Measurements from ENCODE around the gene NFATC3.

NFATC3 gene

GRCh38 chr16:68247400-68247799 is 162.2 kb downstream of the NFATC3 start:
- no peak overlapping the region for H3K9ac ChIP-seq (ENCODE audit: low read length)
- H3K9me3 ChIP-seq (ENCODE audit: control insufficient read depth, low read depth, low read length): no peaks in the 10 kb centered on the region
- H3K27ac ChIP-seq (ENCODE audit: low read length): no peak overlapping the region
- peaks cover 18% of the 10 kb centered on the region for H3K27me3 ChIP-seq (ENCODE audit: control insufficient read depth, insufficient read depth, low read length)
- H3K36me3 ChIP-seq (ENCODE audit: control insufficient read depth, low read depth, low read length): no peaks in the 10 kb centered on the region
- H3K4me1 ChIP-seq (ENCODE audit: control insufficient read depth, low read depth, low read length): no peaks in the 10 kb centered on the region
- H3K4me3 ChIP-seq (ENCODE audit: low read length): no peak overlapping the region

DNA sequence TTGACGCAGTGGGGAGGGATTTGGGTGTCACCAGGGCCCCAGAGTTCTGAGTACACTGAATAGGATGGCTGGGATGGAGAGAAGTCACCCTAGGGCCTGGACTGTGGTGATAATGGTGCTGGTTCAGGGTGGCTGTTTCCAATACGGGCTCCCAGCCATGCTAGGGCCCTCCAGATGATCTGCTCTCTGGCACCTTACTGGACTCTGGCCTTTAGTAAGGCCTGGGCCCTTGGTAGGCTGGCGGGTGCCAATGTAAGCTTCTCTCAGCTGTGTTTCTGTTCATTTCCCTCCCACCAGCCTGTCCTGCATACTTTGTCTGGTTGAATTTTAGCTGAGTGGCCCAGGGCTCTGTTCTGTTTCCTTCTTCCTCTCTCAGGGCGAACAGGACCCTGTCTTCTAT is 162.8 kb downstream of the NFATC3 start:
- H3K36me3 ChIP-seq (ENCODE audit: control insufficient read depth, low read depth, low read length): no peaks in the 10 kb centered on the region
- no peak overlapping the region for H3K27ac ChIP-seq (ENCODE audit: low read length)
- H3K9me3 ChIP-seq (ENCODE audit: control insufficient read depth, low read depth, low read length): no peaks in the 10 kb centered on the region
- H3K9ac ChIP-seq (ENCODE audit: low read length): no peak overlapping the region
- H3K4me3 ChIP-seq (ENCODE audit: low read length): no peak overlapping the region
- no peaks in the 10 kb centered on the region for H3K4me1 ChIP-seq (ENCODE audit: control insufficient read depth, low read depth, low read length)
- peaks cover 18% of the 10 kb centered on the region for H3K27me3 ChIP-seq (ENCODE audit: control insufficient read depth, insufficient read depth, low read length)

DNA sequence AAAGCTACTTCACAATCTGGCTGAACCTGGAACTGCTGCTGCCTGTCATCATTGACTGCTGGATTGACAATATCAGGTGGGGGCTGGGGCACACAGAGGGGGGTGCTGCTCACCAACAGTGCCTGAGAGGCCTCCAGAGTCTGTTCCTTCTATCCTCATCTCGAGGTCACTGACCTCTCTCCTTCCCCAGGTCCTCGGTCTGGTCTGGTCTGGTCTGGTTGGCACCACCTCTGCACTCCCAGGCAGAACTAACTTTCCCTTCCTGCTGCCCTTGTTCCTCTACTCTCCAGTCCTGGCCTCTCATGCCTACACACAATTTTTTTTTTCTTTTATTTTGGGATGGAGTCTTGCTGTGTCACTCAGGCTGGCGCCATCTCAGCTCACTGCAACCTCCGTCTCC is 164.2 kb downstream of the NFATC3 start:
- no peaks in the 10 kb centered on the region for H3K36me3 ChIP-seq (ENCODE audit: control insufficient read depth, low read depth, low read length)
- peaks cover 13% of the 10 kb centered on the region for H3K27me3 ChIP-seq (ENCODE audit: control insufficient read depth, insufficient read depth, low read length)
- H3K9ac ChIP-seq (ENCODE audit: low read length): no peak overlapping the region
- no peaks in the 10 kb centered on the region for H3K4me1 ChIP-seq (ENCODE audit: control insufficient read depth, low read depth, low read length)
- no peaks in the 10 kb centered on the region for H3K9me3 ChIP-seq (ENCODE audit: control insufficient read depth, low read depth, low read length)
- H3K4me3 ChIP-seq (ENCODE audit: low read length): no peak overlapping the region
- H3K27ac ChIP-seq (ENCODE audit: low read length): no peak overlapping the region

DNA sequence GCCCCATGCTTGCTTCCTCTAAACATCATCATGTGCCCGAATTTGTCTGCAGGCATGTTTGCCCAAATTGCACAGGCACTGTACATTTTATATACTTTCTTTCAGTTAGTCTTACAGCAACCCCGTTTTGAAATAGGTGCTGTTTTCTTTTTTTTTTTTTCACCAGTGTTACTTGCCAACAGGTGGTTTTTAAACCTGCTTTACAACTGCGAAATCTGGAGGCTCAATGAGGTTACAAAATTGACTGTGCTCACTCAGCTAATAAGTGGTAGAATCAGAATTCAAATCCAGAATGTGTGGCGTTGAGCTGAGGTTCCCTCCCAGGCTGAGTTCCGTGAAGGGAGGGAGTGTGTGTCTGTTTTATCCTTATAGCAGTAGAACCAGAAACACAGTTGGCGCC is 165.8 kb downstream of the NFATC3 start:
- Histone ChIP-seq H3K27ac (ENCODE audit: low read length) (no peak overlapping the region), H3K27me3 (ENCODE audit: control insufficient read depth, insufficient read depth, low read length) (peaks cover 4% of the 10 kb centered on the region), H3K4me1 (ENCODE audit: control insufficient read depth, low read depth, low read length) (no peaks in the 10 kb centered on the region), H3K36me3 (ENCODE audit: control insufficient read depth, low read depth, low read length) (no peaks in the 10 kb centered on the region), H3K9me3 (ENCODE audit: control insufficient read depth, low read depth, low read length) (no peaks in the 10 kb centered on the region), H3K9ac (ENCODE audit: low read length) (no peak overlapping the region), H3K4me3 (ENCODE audit: low read length) (no peak overlapping the region)

DNA sequence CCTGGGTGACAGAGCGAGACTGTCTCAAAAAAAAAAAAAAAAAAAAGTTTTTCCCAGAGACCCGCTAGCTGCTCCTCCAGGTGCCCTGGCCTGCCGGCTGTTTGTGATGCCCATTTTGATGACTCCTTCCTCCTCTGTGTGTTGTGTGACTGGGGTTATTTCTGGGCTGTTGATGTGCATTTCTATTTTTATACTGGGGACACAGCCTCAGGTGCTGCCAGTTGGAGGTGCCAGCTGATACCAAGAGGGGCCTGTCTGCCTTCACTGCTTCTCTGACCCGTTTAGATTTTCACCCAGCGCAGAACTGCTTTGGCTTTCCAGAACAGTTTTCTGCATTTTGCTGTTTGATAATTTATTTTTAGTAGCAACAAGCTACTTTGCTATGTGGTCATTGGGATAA is 166.7 kb downstream of the NFATC3 start:
- Histone ChIP-seq H3K27ac (ENCODE audit: low read length) (no peak overlapping the region), H3K27me3 (ENCODE audit: control insufficient read depth, insufficient read depth, low read length) (no peaks in the 10 kb centered on the region), H3K4me3 (ENCODE audit: low read length) (no peak overlapping the region), H3K4me1 (ENCODE audit: control insufficient read depth, low read depth, low read length) (no peaks in the 10 kb centered on the region), H3K9me3 (ENCODE audit: control insufficient read depth, low read depth, low read length) (no peaks in the 10 kb centered on the region), H3K36me3 (ENCODE audit: control insufficient read depth, low read depth, low read length) (no peaks in the 10 kb centered on the region), H3K9ac (ENCODE audit: low read length) (no peak overlapping the region)

GRCh38 chr16:68252383-68252782 is 167.2 kb downstream of the NFATC3 start:
- Histone ChIP-seq H3K4me1 (ENCODE audit: control insufficient read depth, low read depth, low read length) (no peaks in the 10 kb centered on the region), H3K9ac (ENCODE audit: low read length) (no peak overlapping the region), H3K9me3 (ENCODE audit: control insufficient read depth, low read depth, low read length) (no peaks in the 10 kb centered on the region), H3K36me3 (ENCODE audit: control insufficient read depth, low read depth, low read length) (no peaks in the 10 kb centered on the region), H3K4me3 (ENCODE audit: low read length) (no peak overlapping the region), H3K27ac (ENCODE audit: low read length) (no peak overlapping the region), H3K27me3 (ENCODE audit: control insufficient read depth, insufficient read depth, low read length) (no peaks in the 10 kb centered on the region)

DNA sequence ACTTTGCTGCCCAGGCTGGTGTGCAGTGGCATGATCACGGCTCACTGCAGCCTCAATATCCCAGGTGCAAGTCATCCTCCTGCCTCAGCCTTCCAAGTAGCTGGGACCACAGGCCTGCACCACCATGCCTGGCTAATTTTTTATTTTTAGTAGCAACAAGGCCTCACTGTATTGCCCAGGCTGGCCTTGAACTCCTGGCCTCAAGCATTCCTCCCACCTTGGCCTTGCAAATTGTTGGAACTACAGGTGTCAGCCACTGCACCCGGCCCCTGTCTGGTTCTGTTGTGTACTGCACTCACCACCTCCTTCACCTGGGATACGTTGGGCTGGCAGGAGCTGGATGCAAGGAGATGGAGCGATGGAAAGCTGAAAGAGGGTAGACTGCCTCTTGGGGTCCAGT is 168.6 kb downstream of the NFATC3 start:
- H3K9me3 ChIP-seq (ENCODE audit: control insufficient read depth, low read depth, low read length): no peaks in the 10 kb centered on the region
- no peaks in the 10 kb centered on the region for H3K36me3 ChIP-seq (ENCODE audit: control insufficient read depth, low read depth, low read length)
- no peak overlapping the region for H3K9ac ChIP-seq (ENCODE audit: low read length)
- no peak overlapping the region for H3K27ac ChIP-seq (ENCODE audit: low read length)
- no peaks in the 10 kb centered on the region for H3K4me1 ChIP-seq (ENCODE audit: control insufficient read depth, low read depth, low read length)
- no peaks in the 10 kb centered on the region for H3K27me3 ChIP-seq (ENCODE audit: control insufficient read depth, insufficient read depth, low read length)
- H3K4me3 ChIP-seq (ENCODE audit: low read length): no peak overlapping the region

- H3K4me3 ChIP-seq (ENCODE audit: low read length): no peak overlapping the region
- H3K36me3 ChIP-seq (ENCODE audit: control insufficient read depth, low read depth, low read length): no peaks in the 10 kb centered on the region
- no peak overlapping the region for H3K9ac ChIP-seq (ENCODE audit: low read length)
- no peak overlapping the region for H3K27ac ChIP-seq (ENCODE audit: low read length)
- no peaks in the 10 kb centered on the region for H3K9me3 ChIP-seq (ENCODE audit: control insufficient read depth, low read depth, low read length)
- H3K27me3 ChIP-seq (ENCODE audit: control insufficient read depth, insufficient read depth, low read length): no peaks in the 10 kb centered on the region
- H3K4me1 ChIP-seq (ENCODE audit: control insufficient read depth, low read depth, low read length): no peaks in the 10 kb centered on the region
Measured at GRCh38 chr16:68255712-68256111, 170.5 kb downstream of the NFATC3 start.

DNA sequence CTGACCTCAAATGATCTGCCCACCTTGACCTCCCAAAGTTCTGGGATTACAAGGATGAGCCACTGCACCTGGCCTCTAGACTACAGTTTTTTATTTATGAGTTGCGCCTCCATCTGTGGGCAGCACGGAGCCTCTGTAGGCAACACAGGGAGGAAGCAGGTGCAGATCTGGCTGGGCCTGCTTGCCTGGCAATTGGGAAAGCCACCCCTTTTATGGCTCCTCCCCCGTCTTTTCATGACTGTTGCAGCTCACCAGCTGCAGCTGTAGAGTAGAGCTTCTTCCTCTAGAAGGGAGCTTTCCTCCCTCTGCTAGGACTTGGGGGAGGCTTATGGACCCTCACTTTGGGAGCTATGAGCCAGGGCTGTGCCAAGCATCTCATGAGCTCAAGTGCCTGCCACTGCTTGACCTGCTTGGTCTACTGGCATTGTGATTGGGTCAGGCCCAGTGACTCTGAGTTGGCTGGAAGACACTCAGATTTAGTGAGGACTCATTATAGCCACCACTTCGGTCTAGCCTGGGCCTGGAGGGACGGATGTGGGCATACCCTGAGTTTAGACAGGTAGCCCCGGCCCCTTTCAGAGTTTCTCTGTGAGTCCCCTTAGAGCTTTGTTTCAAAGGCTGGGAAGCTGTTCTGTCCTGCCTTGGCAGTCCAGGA is 172.2 kb downstream of the NFATC3 start:
- Histone ChIP-seq H3K9me3 (ENCODE audit: control insufficient read depth, low read depth, low read length) (no peaks in the 10 kb centered on the region), H3K27ac (ENCODE audit: low read length) (no peak overlapping the region), H3K4me3 (ENCODE audit: low read length) (no peak overlapping the region), H3K27me3 (ENCODE audit: control insufficient read depth, insufficient read depth, low read length) (no peaks in the 10 kb centered on the region), H3K9ac (ENCODE audit: low read length) (no peak overlapping the region), H3K4me1 (ENCODE audit: control insufficient read depth, low read depth, low read length) (no peaks in the 10 kb centered on the region), H3K36me3 (ENCODE audit: control insufficient read depth, low read depth, low read length) (no peaks in the 10 kb centered on the region)

DNA sequence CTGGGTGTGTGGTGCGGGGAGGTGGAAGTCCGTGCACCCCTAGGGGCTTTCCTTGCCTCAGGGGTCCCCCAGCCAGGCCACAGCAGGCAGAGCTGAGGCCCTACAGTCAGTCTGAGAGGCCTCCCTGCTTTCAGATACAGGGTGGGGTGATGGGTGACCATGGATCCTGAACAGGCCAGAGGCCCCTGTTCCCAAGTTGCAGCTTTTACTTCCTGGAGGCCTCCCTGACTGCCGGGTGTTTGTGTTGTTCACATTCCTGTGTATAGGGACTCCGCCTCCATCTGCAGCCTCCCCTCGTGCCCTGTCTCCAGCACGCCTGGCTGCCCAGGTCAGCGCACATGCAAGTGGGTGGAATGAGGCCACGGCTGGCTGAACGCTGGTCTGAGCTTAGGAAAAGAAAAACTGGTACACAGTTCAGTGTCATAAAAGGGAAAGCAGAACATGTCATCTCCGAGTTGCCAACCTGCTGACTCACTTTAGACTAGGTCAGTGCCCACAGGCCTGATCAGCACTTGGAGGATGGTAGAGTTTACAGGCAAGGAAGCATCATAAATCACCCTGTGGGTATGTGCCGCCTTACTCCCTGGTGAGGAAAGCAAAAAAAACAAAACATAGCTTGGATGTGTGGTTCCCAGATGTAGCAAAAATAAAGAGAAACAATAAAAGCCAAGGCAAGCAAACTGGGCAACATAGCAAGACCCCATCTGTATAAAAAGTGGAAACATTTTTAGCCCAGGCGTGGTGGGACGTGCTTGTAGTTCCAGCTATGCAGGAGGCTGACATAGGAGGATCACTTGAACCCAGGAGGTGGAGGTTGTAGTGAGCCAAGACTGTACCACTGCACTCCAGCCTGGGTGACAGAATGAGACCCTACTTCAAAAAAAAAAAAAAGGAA is 173.0 kb downstream of the NFATC3 start:
- Histone ChIP-seq H3K36me3 (ENCODE audit: control insufficient read depth, low read depth, low read length) (no peaks in the 10 kb centered on the region), H3K4me1 (ENCODE audit: control insufficient read depth, low read depth, low read length) (no peaks in the 10 kb centered on the region), H3K4me3 (ENCODE audit: low read length) (no peak overlapping the region), H3K9ac (ENCODE audit: low read length) (no peak overlapping the region), H3K9me3 (ENCODE audit: control insufficient read depth, low read depth, low read length) (no peaks in the 10 kb centered on the region), H3K27me3 (ENCODE audit: control insufficient read depth, insufficient read depth, low read length) (peaks cover 2% of the 10 kb centered on the region), H3K27ac (ENCODE audit: low read length) (no peak overlapping the region)

GRCh38 chr16:68259007-68259825 is 174.0 kb downstream of the NFATC3 start:
- H3K27ac ChIP-seq (ENCODE audit: low read length): no peak overlapping the region
- no peaks in the 10 kb centered on the region for H3K4me1 ChIP-seq (ENCODE audit: control insufficient read depth, low read depth, low read length)
- no peaks in the 10 kb centered on the region for H3K9me3 ChIP-seq (ENCODE audit: control insufficient read depth, low read depth, low read length)
- H3K4me3 ChIP-seq (ENCODE audit: low read length): no peak overlapping the region
- no peaks in the 10 kb centered on the region for H3K36me3 ChIP-seq (ENCODE audit: control insufficient read depth, low read depth, low read length)
- no peak overlapping the region for H3K9ac ChIP-seq (ENCODE audit: low read length)
- peaks cover 8% of the 10 kb centered on the region for H3K27me3 ChIP-seq (ENCODE audit: control insufficient read depth, insufficient read depth, low read length)

All from iPS-18a (cell line).